GM18870 (cell line): ENCODE measurements around the gene PPP1R7.

Experiments used
- ATAC-seq: cut with Tn5 transposase; IDR thresholded peaks from one replicate; pipeline ENCODE4 v1.9.1; 2021; ENCODE audit warnings: moderate library complexity; ENCODE audit not compliant: unreplicated experiment

Gene PPP1R7

DNA sequence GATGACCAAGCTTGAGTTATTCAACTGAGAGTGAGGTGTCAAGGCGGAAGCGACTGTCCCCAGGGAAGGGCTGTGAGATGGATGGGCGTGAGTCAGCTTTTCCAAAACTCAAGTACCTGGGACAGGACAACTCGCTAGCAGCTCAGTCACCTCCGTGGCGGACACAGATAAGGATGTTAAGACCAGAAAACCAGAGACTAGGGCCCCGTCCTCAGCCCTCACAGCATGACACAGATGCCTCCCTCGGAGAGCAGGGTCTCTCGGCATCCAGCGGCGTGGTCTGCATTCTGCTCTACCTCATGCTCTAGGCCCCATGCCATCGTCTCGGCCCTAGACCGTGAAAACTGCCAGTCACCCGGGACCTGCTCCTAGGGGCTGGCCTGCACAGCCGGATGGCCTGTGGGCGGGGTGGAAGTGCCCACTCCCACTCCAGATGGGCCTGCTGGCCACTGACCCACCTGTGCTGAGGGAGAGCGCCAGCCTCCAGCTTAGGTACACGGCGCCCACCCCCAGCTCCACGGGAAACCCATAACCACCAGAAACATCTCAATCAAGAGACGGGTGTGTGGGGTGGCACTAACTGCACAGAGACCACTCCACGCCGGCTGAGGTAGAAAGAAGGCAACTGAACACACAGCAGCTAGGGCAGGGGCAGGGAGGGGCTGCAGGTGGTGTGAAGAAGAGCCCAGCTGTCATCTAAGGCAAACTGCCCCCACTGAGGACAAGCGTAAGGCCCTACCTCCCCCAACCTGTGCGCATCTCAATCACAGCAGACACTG lies 78.0 kb downstream of the PPP1R7 start:
- ATAC-seq = no peak

DNA sequence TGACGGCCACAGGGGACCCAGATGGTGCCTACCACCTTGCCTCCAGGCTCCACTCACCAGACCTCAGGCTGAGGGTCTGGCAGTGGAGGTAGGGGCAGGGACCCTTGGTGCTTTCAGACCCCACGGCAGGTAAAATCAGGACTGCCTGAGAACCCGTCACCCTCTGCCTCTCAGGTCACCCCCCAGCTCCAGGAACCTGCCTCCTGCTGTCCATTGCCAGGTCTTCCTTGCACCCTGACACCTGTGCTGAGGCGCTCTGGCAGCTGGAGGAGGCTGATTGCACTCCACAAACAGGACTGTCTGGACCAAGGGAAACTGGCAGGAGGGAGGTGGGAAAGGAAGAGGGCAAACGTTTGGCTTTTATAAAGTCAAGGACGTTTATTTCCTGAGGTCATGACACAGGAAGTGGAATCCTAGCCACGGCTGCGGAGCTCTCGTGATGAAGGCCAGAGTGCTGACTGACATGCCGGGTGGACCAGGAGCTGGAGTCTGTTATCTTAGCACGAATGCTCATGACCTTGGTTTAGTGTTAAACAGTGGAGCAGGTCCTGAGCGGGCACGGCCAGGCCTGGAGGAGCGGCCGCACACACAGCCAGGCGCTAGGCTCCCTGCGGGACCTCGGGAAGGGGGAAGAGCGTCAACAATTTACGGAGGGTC lies 78.7 kb downstream of the PPP1R7 start:
- ATAC-seq = no peak

DNA sequence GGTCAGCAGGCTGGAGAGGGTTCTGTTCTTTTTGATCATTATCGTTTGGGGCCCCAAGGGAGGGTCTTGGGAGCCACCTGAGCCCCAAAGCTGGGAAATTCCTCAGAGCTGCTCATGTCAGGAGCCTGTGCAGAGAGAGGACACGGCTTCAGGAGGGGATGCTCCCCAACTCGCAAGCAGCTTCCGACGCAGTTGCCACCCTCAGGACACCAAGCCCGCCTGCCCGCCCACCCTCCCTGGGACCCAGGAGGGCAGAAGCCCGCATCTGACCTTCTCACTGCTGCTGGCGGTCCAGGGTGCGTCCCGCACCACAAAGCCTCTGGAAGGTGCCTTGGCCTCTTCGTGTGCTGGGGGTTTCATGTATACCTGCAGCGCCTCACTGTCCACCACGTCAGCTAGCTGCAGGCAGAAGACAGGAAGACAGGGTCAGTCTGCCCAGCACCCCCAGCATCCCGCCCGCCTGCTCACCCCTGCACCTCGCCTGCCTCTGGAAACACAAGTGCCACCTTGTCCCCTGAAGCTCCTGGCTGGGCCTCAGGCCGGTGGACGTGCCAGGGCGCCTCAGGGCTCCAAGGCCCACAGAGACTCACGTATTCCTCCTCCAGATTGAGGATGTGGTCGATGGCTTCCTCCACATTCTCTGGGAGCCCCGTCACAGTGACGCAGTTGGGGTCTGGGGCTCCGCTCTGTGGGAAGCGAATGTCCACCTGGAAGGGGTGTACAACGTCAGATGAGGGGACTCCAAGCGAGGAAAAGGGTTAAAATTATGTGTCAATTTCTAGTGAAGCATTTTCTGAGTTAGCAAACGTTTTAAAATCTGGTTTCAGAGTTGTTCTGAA lies 79.5 kb downstream of the PPP1R7 start:
- ATAC-seq = no peak

DNA sequence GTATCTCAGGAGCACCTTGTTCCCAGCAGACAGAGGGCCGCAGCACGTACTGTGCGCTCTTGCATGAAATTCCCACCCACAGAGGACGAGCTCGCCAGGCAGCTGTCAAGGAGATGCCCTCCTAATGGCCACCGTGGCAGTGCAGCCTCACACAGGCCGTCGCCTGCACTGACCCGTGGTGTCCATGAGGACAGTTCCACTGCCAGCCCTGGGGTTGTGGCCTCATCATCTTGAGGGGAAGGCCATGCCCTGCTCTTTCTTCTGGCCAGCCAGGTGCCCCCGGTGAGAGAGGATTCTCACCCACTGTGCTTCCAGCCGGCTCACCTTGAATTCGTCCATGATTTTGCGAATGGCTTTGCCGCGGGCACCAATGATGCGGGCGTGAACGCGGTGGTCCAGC lies 80.2 kb downstream of the PPP1R7 start:
- ATAC-seq = no peak

DNA sequence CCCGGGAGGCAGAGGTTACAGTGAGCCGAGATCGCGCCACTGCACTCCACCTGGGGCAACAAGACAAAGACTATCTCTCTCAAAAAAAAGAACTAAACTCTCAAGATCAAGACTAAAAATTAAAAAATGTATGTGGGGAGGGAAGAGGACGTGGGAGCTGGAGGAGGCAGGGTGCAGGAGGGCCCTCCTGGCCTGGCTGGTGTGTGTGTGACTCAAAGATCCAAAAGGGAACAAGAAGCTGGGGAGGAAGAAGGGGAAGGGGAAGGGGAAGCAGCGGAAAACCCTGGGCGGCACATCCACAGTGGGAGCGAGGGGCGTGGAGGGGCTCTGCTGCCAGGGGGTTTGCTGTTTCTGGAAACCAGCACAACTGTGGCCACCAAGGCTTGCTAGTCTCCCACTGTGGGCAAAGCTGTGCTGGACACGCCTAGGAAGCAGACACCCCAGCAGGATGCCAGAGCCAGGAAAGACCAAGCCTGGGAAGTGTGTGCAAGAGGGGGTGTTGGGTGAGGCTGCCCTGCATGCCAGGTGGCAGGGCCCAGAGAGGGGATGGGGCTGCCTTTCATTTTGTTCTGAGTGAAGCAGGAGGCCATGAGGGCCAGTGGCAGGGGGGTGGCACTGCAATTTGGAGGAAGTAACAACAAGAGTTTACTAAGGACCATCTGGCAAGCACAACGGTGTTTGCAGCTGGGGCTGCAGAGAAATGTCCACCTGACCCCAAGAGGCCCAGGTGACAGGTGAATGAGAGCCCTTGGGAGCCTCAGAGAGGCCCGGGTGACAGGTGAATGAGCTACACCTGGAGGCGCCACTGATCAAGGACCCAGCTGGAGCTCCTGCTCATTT lies 82.7 kb downstream of the PPP1R7 start:
- no peak for ATAC-seq
